ENCODE measurements around the gene SLN.

Gene SLN

GRCh38 chr11:107682171-107682570 is 29.7 kb downstream of the SLN start:
- no peak for DNase-seq

GRCh38 chr11:107679255-107680024 is 32.4 kb downstream of the SLN start:
- no peak for DNase-seq

GRCh38 chr11:107678632-107678971 is 33.3 kb downstream of the SLN start:
- DNase-seq, result no peak

GRCh38 chr11:107677924-107678631 is 33.8 kb downstream of the SLN start:
- no peak for DNase-seq

- no peak for DNase-seq
Measured at GRCh38 chr11:107676336-107677057, 35.4 kb downstream of the SLN start.

GRCh38 chr11:107675902-107676301 is 36.0 kb downstream of the SLN start:
- no peak for DNase-seq

GRCh38 chr11:107669893-107670601 is 41.8 kb downstream of the SLN start:
- DNase-seq, result no peak

- DNase-seq, result no peak
Measured at GRCh38 chr11:107669191-107669740, 42.6 kb downstream of the SLN start.

GRCh38 chr11:107666911-107667613 is 44.8 kb downstream of the SLN start:
- no peak for DNase-seq

GRCh38 chr11:107665018-107665417 is 46.8 kb downstream of the SLN start:
- no peak for DNase-seq

- DNase-seq, result no peak
Measured at GRCh38 chr11:107661656-107662055, 50.2 kb downstream of the SLN start.

GRCh38 chr11:107660066-107660465 is 51.8 kb downstream of the SLN start:
- DNase-seq, result no peak

- DNase-seq, result no peak
Measured at GRCh38 chr11:107659310-107659709, 52.5 kb downstream of the SLN start.

All from NCI-H1436 treated with DMSO at 0.1 percent for 48 hours (cell line).